Uterus (tissue), 2 donors: ENCODE results near the gene GARNL3.

Experiments
- POLR2A ChIP-seq, 2 donors: fragments of 450-650 bp; IDR thresholded peaks; one replicate each; pipeline ENCODE4 v1.6.1; 2016; ENCODE audit warnings: antibody characterized with exemption in 2 of 2, mild to moderate bottlenecking in 1 of 2, moderate library complexity in 1 of 2
- TF ChIP-seq, protein P1 (sequence below), 4 experiments: fragments of 200-600 bp in 2 of 4; fragments of 450-650 bp in 2 of 4; sonication (generic) in 2 of 4; IDR thresholded peaks; one replicate each; pipeline ENCODE4 v1.5.1; 2016 to 2019; ENCODE audit warnings: antibody characterized with exemption in 4 of 4, mild to moderate bottlenecking in 2 of 4, moderate library complexity in 1 of 4

GRCh38 chr9:127253446-127253845 lies 11.1 kb upstream of the GARNL3 start:
- TF ChIP-seq, protein P1, sequence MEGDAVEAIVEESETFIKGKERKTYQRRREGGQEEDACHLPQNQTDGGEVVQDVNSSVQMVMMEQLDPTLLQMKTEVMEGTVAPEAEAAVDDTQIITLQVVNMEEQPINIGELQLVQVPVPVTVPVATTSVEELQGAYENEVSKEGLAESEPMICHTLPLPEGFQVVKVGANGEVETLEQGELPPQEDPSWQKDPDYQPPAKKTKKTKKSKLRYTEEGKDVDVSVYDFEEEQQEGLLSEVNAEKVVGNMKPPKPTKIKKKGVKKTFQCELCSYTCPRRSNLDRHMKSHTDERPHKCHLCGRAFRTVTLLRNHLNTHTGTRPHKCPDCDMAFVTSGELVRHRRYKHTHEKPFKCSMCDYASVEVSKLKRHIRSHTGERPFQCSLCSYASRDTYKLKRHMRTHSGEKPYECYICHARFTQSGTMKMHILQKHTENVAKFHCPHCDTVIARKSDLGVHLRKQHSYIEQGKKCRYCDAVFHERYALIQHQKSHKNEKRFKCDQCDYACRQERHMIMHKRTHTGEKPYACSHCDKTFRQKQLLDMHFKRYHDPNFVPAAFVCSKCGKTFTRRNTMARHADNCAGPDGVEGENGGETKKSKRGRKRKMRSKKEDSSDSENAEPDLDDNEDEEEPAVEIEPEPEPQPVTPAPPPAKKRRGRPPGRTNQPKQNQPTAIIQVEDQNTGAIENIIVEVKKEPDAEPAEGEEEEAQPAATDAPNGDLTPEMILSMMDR (IDR thresholded peaks at IDR 0.05), result no peak
- no peak for TF ChIP-seq POLR2A (IDR thresholded peaks at IDR 0.05)
